GM19452 (cell line): ENCODE results near the gene PDE4D.
"Not testable (repeated sequence)": the region's sequence is repeated elsewhere in the genome, so short reads cannot be mapped to it uniquely, and the experiment has no call there.

Source experiments
- ATAC-seq: cut with Tn5 transposase; IDR thresholded peaks from one replicate; pipeline ENCODE4 v1.9.1; 2021; ENCODE audit not compliant: unreplicated experiment

The PDE4D gene

GRCh38 chr5:59486508-59486907, 407.0 kb downstream of the PDE4D start:
- no peak for ATAC-seq

- no peak for ATAC-seq
Observed at GRCh38 chr5:59485629-59486439, 407.7 kb downstream of the PDE4D start.

DNA sequence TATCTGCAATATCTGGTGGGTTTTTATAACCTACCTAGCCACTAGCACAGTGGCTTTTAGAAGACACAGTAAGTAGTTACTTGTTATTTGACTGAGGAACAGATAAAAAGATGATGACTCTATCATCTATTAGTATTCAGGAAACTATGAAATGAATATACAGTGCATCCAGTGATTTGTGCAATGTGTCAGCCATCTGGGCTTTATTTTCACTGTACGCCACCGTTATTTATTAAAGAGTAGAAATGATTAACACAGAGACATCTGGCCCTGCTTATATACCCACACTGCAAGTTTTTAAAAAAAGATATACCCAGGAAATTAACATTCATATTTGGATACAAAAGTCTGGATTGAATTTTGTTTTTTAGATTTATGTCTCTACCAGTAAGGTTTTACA, 408.4 kb downstream of the PDE4D start:
- no peak for ATAC-seq

GRCh38 chr5:59484618-59485017, 408.9 kb downstream of the PDE4D start:
- ATAC-seq: no peak

DNA sequence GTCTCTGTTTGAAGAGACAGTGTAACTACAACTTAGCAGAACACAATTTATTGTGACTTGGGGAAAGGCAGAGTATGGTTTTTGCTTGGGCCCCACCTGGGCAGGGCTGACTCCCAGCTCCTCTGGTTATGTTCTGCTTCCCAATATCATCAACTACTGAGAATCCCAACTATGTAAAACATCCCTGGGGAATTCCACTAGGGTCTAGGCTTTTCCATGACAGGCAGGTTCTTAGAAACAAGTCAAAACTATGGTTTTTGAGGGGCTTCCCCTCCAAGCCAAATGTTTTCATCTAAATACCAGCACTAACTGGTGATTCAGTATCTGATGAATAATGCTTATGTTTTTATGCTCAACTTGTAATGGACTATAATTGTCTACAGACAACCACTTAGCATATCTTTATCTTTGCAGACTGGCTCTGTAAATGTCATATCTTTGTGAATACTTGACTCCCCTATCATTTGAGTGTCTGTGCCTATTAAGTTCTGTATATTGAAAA, 409.5 kb downstream of the PDE4D start:
- no peak for ATAC-seq

- no peak for ATAC-seq
Observed at GRCh38 chr5:59479086-59479485, 414.4 kb downstream of the PDE4D start.

DNA sequence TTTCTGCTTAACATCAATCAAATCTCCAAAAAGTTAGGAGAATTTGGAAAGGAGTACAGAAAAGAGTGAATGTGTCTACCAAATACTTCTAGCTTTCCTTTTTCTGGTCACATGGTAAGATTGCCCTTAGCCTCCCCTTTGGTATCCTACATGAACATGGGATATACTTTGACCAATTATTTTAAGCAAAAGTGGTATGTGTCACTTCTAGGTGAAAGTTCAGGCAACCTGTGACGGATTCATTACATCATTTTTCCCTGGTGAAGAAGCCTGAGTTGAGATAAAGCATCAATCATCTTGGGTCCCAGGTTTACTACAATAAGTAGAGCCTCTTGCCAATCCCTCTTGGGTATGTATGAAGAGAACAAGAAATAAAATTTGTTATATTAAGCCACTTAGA, 419.2 kb downstream of the PDE4D start:
- no peak for ATAC-seq

DNA sequence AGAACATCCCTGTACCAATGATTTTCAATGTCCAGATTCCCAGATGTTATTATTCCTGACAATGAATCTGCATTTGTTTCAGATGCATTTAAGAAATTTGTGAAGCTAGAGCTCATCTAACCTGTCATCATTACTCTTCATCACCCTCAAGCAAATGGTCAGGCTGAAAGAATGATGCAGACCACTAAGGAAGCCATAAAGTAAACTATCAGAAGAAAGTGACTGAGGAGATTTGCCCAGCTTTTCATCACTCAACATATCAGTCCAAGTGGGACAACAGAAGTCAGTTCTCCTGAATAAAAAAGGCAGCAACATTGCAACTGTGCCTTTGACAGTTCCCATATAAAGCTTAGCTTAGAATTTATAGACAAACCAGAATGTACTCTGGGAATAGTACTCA, 419.9 kb downstream of the PDE4D start:
- no peak for ATAC-seq

GRCh38 chr5:59471463-59471862, 422.1 kb downstream of the PDE4D start:
- ATAC-seq: no peak

- ATAC-seq: no peak
Observed at GRCh38 chr5:59467969-59468368, 425.6 kb downstream of the PDE4D start.

DNA sequence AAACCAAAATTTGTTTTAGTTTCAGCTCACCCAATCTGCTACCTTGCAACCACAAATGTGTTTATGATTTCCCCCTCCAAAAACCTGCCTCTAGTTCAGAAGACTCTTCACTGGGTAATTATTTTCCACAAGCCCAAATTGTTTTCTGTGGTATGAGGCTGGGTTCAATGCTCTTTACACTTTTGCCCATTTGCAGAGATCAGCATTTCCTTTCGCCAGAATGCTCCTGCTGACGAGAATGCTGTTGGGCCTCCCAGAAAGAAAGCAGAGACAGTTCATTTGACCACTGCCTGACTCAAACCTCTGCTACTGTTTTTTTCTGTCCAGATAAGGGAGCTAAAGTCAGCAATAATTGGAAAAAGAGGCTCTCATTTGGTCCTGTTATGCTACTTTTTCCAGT, 427.3 kb downstream of the PDE4D start:
- ATAC-seq: no peak

DNA sequence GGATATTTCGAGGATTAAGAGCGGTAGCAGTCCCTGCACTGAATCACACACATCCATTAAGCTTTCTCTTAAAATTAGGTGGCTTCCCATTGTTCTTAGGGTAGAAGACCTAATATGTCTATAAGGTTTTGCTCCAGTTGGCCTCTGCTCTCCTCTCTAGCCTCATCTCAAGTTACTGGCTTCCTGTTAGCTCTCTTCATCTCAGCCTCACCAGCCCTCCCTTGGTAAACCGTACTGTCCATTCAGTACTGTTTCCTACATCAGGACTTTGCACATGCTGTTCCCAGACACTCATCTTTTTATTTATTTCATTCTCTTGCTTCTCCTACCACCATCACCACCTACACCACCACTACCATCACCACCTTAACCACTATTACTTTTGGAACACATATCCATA, 428.6 kb downstream of the PDE4D start:
- ATAC-seq: no peak

DNA sequence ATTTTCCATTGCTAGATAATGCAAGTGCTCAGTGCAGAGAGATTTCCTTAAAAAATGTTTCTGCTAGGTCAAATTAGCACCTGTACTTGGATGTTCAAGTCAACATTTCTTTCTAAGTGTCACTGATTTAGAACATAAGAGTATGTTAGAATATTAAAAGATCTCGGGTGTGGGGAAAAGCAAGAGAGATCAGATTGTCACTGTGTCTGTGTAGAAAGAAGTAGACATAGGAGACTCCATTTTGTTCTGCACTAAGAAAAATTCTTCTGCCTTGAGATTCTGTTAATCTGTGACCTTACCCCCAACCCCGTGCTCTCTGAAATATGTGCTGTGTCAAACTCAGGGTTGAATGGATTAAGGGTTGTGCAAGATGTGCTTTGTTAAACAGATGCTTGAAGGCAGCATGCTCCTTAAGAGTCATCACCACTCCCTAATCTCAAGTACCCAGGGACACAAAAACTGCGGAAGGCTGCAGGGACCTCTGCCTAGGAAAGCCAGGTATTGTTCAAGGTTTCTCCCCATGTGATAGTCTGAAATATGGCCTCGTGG, 429.8 kb downstream of the PDE4D start:
- not testable (repeated sequence) for ATAC-seq

- ATAC-seq: no peak
Observed at GRCh38 chr5:59462956-59463355, 430.6 kb downstream of the PDE4D start.

DNA sequence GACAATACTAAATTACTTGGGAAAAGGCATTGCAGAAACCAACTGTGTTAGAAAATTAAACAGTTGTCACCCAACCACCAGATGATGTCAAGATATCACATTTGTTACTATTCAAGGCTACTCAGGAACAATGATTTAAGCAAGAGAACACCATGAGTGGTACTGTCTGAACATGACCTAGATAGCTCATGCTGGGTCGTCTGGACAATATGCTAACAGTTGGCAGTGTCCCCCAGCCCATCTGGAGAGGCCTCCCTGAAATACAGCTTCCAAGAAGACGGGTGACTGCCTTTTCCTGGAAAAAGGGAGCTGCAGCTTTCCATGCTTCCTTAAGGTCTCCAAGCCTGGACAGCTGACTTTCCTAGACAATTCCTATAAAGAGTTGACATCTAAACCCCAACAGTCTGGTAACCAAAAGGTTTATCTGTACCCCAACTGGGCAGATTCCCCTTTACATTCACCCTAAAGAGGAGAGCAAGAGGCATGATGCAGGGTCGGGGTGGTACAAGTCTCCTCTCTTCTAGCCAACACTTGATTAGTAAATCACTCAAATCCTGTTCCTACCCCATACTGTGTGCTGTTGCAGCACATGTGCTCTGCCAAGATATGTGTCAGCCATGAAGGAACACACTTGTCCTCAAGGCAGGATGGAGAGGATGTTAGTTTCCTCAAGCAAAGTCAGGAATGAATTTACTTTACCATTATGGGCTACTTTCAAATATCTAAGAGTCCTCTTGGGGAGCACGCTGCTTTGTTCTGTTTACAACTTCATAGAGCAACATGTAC, 433.0 kb downstream of the PDE4D start:
- no peak for ATAC-seq

- no peak for ATAC-seq
Observed at GRCh38 chr5:59458966-59459729, 434.4 kb downstream of the PDE4D start.

- ATAC-seq: no peak
Observed at GRCh38 chr5:59458321-59458720, 435.2 kb downstream of the PDE4D start.

DNA sequence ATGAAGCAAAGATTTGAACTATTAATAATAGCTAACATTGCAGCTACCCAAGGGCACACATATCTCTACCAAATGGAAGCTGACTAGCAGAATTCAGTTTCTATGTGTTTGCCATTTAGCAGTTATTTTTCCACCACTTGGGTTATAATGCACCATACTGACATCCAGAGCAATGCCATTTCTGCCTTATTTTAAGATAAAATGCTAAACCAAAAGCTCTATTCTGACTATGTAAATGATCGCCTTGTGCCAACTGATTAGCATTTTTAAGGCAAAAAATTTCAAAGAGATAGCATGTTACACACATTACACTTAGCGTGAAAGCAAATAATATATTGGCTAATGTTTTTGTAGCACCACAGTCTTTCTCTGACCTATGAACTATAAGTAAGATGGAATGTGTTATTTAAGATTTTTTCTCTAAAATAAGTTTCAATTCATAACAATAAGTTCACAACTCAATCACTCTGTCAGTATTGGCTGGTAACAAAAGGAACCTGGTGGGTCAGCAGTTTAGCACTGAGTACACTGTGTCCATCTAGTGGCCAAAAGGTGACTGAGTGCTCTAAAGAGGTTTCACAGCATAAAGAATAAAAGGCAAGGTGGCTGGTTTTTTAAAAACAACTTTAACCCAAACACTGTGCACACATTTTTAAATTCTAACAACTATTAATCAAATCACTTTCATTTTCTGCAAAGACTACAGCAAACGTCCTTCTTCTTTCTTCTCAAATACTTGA, 443.5 kb downstream of the PDE4D start:
- no peak for ATAC-seq

DNA sequence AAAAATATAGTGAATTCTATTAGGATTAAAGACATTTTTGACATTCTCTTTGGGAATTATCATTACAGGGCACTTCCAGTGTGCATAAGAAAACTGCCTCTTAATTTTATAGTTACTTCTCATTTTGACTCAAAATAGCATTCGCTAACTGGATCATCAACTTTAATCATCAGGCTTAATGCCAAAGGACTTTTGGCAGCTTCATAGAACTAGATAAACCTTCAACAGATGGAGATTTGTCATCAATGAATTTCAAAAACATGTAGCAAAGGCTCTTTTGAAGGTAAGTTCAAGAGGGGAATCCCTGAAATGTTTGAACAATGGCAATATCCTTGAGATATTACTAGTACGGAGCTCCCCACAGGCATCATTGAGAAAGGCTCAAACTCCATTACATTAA, 447.2 kb downstream of the PDE4D start:
- no peak for ATAC-seq

DNA sequence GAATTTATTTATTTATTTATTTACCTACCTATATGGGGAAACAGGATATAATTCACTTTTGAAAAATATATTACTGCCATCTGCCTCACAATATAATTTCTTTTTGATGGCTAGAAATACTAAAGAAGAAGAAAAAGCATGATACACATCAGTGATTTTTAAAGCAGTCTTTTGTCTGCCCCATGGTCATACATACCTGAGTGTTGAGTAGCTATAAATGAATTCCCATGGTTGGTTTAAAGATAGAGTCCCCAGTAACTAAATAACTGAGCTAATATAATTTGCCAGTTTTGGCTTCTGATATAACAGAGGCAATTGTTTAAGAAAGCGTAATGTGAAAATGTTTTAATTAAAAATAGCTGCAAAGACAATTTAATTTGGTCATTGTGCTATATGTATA, 447.8 kb downstream of the PDE4D start:
- ATAC-seq: no peak
